GM12878 (cell line): ENCODE results near the gene LARP4. TPM values are rescaled to one million over a fixed set of nuclear protein-coding genes. Genes with fewer than 3 reads are reported as not detected.

Source experiments
- ATAC-seq: fragments of 200-7000 bp; cut with Tn5 transposase; 3 replicates; pipeline ENCODE4 v1.9.1; 2020; ENCODE audit warnings: mild to moderate bottlenecking, moderate library complexity
- BruUV-seq: library from RNA; stranded (reverse); fragments of 400-500 nt; replicated peaks from 2 replicates; lab custom pipeline; 2021; lab: Mats Ljungman, UMichigan
- CTCF ChIA-PET: fragments of 300-600 bp; sonication (Branson Sonifier 250); formaldehyde crosslinking; extraction: SDS; loops from one replicate; lab custom pipeline; 2021; ENCODE audit warnings: inconsistent platforms; lab: Yijun Ruan, JAX
- POLR2A ChIA-PET: fragments of 350-600 bp; formaldehyde crosslinking; extraction: SDS; loops from one replicate; lab custom pipeline; 2021; ENCODE audit warnings: inconsistent platforms; lab: Charles Lee
- RAD21 ChIA-PET: fragments of 300-600 bp; sonication (Branson Sonifier 250); formaldehyde crosslinking; loops from one replicate; lab custom pipeline; 2023; ENCODE audit warnings: antibody characterized with exemption; ENCODE audit not compliant: unreplicated experiment; lab: Charles Lee
- SMC1A ChIA-PET: fragments of 300-600 bp; sonication (Branson Sonifier 250); formaldehyde crosslinking; loops from one replicate; lab custom pipeline; 2023; ENCODE audit not compliant: unreplicated experiment, uncharacterized antibody; lab: Charles Lee
- DNase-seq: peaks from one replicate; pipeline ENCODE4 v3.0.0-alpha.2; 2011; ENCODE audit warnings: low read depth, low spot score
- FAIRE-seq: peaks from 3 replicates; lab custom pipeline; 2011; peaks lifted over from hg19 to GRCh38; lab: Jason Lieb, UNC
- H2AFZ ChIP-seq: 2 replicates; pipeline ENCODE4 v1.6.0; 2011; ENCODE audit warnings: low read depth, low read length, control low read depth; ENCODE audit not compliant: control insufficient read depth
- H3K27ac ChIP-seq: 2 replicates; pipeline ENCODE4 v1.5.1; 2011; ENCODE audit warnings: control low read depth; ENCODE audit not compliant: control insufficient read depth, insufficient read depth
- H3K27me3 ChIP-seq, 2 experiments: replicated peaks in 1 of 2; 2 replicates each; pipeline versions ENCODE4 v1.6.0 to v1.6.1; 2011; ENCODE audit warnings: low read length in 1 of 2; ENCODE audit not compliant: control insufficient read depth in 2 of 2, insufficient read depth in 2 of 2
- H3K36me3 ChIP-seq, 2 experiments: 2 replicates each; pipeline ENCODE4 v1.5.1; 2011; ENCODE audit warnings: low read length in 1 of 2; ENCODE audit not compliant: control insufficient read depth in 2 of 2, insufficient read depth in 2 of 2
- H3K4me1 ChIP-seq: 2 replicates; pipeline ENCODE4 v1.6.1; 2011; ENCODE audit warnings: mild to moderate bottlenecking, low read length, moderate library complexity, mixed read lengths; ENCODE audit not compliant: control insufficient read depth, insufficient read depth
- H3K4me2 ChIP-seq: 2 replicates; pipeline ENCODE4 v1.6.0; 2011; ENCODE audit warnings: control low read depth; ENCODE audit not compliant: control insufficient read depth, insufficient read depth
- H3K4me3 ChIP-seq: fragments of 200-600 bp; sonication (generic); 2 replicates; pipeline ENCODE4 v1.5.1; 2016
- H3K79me2 ChIP-seq: 2 replicates; pipeline ENCODE4 v1.6.0; 2011; ENCODE audit warnings: low read length; ENCODE audit not compliant: control insufficient read depth, insufficient read depth
- H3K9ac ChIP-seq: 2 replicates; pipeline ENCODE4 v1.8.0; 2011; ENCODE audit warnings: low read length, control low read depth, mixed read lengths; ENCODE audit not compliant: control insufficient read depth, insufficient read depth
- H3K9me3 ChIP-seq: replicated peaks from 3 replicates; pipeline ENCODE4 v1.5.1; 2011; ENCODE audit warnings: mild to moderate bottlenecking, low read length; ENCODE audit not compliant: control insufficient read depth, insufficient read depth
- H4K20me1 ChIP-seq: 2 replicates; pipeline ENCODE4 v1.6.0; 2011; ENCODE audit not compliant: control insufficient read depth, insufficient read depth
- CBX3 ChIP-seq: fragments of 200-600 bp; sonication (generic); IDR thresholded peaks from 2 replicates; pipeline ENCODE4 v1.6.1; 2016; ENCODE audit warnings: low read depth, borderline replicate concordance
- CBX5 ChIP-seq: sonication (generic); IDR thresholded peaks from 2 replicates; pipeline ENCODE4 v1.6.1; 2016; ENCODE audit warnings: low read depth, moderate library complexity, mild to moderate bottlenecking, inconsistent platforms
- IKZF1 ChIP-seq: fragments of 450-650 bp; conservative IDR thresholded peaks from 2 replicates; pipeline ENCODE4 v1.6.1; 2017; ENCODE audit warnings: antibody characterized with exemption, mild to moderate bottlenecking
- KAT2A ChIP-seq: conservative IDR thresholded peaks from 2 replicates; pipeline ENCODE4 v1.6.1; 2011; ENCODE audit warnings: low read depth, low read length; ENCODE audit not compliant: control insufficient read depth
- KLF5 ChIP-seq: fragments of 450-650 bp; IDR thresholded peaks from 2 replicates; pipeline ENCODE4 v1.6.1; 2014; ENCODE audit warnings: mild to moderate bottlenecking; ENCODE audit not compliant: partially characterized antibody
- MYC ChIP-seq: IDR thresholded peaks from 2 replicates; pipeline ENCODE4 v1.6.1; 2011; ENCODE audit warnings: mild to moderate bottlenecking, low read length, moderate library complexity, inconsistent platforms; ENCODE audit not compliant: insufficient read depth, insufficient replicate concordance, insufficient read length, severe bottlenecking
- NFIC ChIP-seq: IDR thresholded peaks from 2 replicates; pipeline ENCODE4 v1.6.1; 2012; ENCODE audit warnings: low read depth, mild to moderate bottlenecking, inconsistent platforms, low read length, moderate library complexity
- NFXL1 ChIP-seq: fragments of 450-650 bp; IDR thresholded peaks from 2 replicates; pipeline ENCODE4 v1.6.1; 2017; ENCODE audit warnings: antibody characterized with exemption, mild to moderate bottlenecking, borderline replicate concordance
- SRF ChIP-seq, 2 experiments: IDR thresholded peaks; 2 replicates each; pipeline ENCODE4 v1.6.1; 2011; ENCODE audit warnings: low read depth in 2 of 2, low read length in 2 of 2, mild to moderate bottlenecking in 1 of 2, moderate library complexity in 1 of 2
- TCF7 ChIP-seq: IDR thresholded peaks from 2 replicates; pipeline ENCODE4 v1.6.1; 2014; ENCODE audit warnings: antibody characterized with exemption, borderline replicate concordance
- ZBED1 ChIP-seq: IDR thresholded peaks from 2 replicates; pipeline ENCODE4 v1.6.1; 2016; ENCODE audit warnings: borderline replicate concordance
- WGBS: methylation state at CpG from one replicate; pipeline ENCODE4 v1.1.6; 2016; ENCODE audit warnings: low lambda C conversion rate; ENCODE audit not compliant: insufficient replicate concordance, insufficient coverage; ENCODE audit errors: missing lambda C conversion rate; 5-methylcytosine and 5-hydroxymethylcytosine counted together
- in situ Hi-C: fragments of 300-500 bp; cut with MboI; formaldehyde crosslinking; loops from 9 replicates; pipeline ENCODE4 v1.14.3; 2018; ENCODE audit warnings: mixed read lengths
- intact Hi-C: fragments of 100-400 bp; cut with micrococcal nuclease; formaldehyde crosslinking; loops from one replicate; pipeline ENCODE4 v1.14.2; 2022; ENCODE audit not compliant: unreplicated experiment
- polyA plus RNA-seq, 11 experiments: library from polyadenylated mRNA; depleted of rRNA in 4 of 11; unstranded in 6 of 11; stranded (reverse) in 5 of 11; fragments of >200 nt; fragmentation: Nextera tagmentation in 4 of 11; fragmentation: Illumina TruSeq in 1 of 11; extraction: Ambion mirVana in 4 of 11; extraction: Trizol in 1 of 11; gene quantifications; 1 replicate in 1 of 11; 2 replicates in 10 of 11; pipeline versions ENCODE4 v1.2.1 to v1.2.3, GENCODE V29; 2011 to 2016; ENCODE audit warnings: inconsistent platforms in 2 of 11, missing spikeins in 2 of 11, low read depth in 1 of 11
- total RNA-seq, 4 experiments: library from RNA; depleted of rRNA in 3 of 4; stranded (reverse); fragments of >200 nt in 3 of 4; fragmentation: Illumina TruSeq in 1 of 4; extraction: Trizol in 1 of 4; gene quantifications; 2 replicates each; pipeline versions ENCODE4 v1.2.1 to v1.2.3, GENCODE V29; 2013 to 2021
- TF ChIP-seq, protein P1 (sequence below): IDR thresholded peaks from 2 replicates; pipeline ENCODE4 v1.6.1; 2011; ENCODE audit warnings: mild to moderate bottlenecking, low read depth, low read length, moderate library complexity; ENCODE audit not compliant: insufficient replicate concordance
- TF ChIP-seq, protein P2 (sequence below): IDR thresholded peaks from 2 replicates; pipeline ENCODE4 v1.6.1; 2012; ENCODE audit warnings: low read length, inconsistent platforms
- TF ChIP-seq, protein P3 (sequence below): fragments of 450-650 bp; formaldehyde crosslinking; IDR thresholded peaks from 2 replicates; pipeline ENCODE4 v1.5.0; 2022; ENCODE audit warnings: mild to moderate bottlenecking, missing genetic modification characterization

LARP4 gene
- total and polyA plus RNA-seq, 10 of the 15 experiments (the other 5 are each of a cell fraction or from before 2014, with no cell fraction given), result 24.1 to 72.6 (median 35.6) TPM

GRCh38 chr12:50519353-50519752 lies 118.7 kb downstream of the LARP4 start:
- in situ Hi-C loops (no loop called here), intact Hi-C loops (loop anchor here (5.0 kb wide), 1 partner anchor 58 kb away; no protein-coding TSS in a partner anchor)
- no peak overlapping the region; the same call in 1 of the 2 replicates for H3K4me2 ChIP-seq
- peaks cover 54% of the 10 kb centered on the region for H3K4me1 ChIP-seq
- ATAC-seq (no peak), FAIRE-seq (no peak), DNase-seq (no peak)
- no peaks in the 10 kb centered on the region; a peak in 1 of 4 replicates for H3K36me3 ChIP-seq
- H3K9ac ChIP-seq, result no peak overlapping the region
- POLR2A ChIA-PET, result interaction anchor here (1.7 to 4.2 kb wide), 3 partner anchors 12 to 24 kb away, joined by 6 to 58 read pairs (median 6); partner anchors contain the start of gene DIP2B
- H2AFZ ChIP-seq, result no peak overlapping the region
- no peaks in the 10 kb centered on the region for H3K27me3 ChIP-seq
- no peak overlapping the region for H3K4me3 ChIP-seq
- peaks cover 86% of the 10 kb centered on the region for H3K79me2 ChIP-seq
- CTCF ChIA-PET, result interaction anchor here (0.8 to 7.5 kb wide), 5 partner anchors 12 to 295 kb away, joined by 3 to 86 read pairs (median 4); partner anchors contain the start of gene DIP2B
- RAD21 ChIA-PET, result interaction anchor here (1.0 to 5.3 kb wide), 6 partner anchors 12 to 408 kb away, joined by 3 to 96 read pairs (median 4); partner anchors contain the start of genes COX14 and DIP2B
- WGBS, result 0% methylated on average over 1 of the region's 1 CpG
- H3K27ac ChIP-seq, result peak overlapping the region; percentile 75; the same call in 1 of the 2 replicates
- BruUV-seq, result no TSS peak
- no peaks in the 10 kb centered on the region; the same call in 2 of the 3 replicates for H3K9me3 ChIP-seq
- H4K20me1 ChIP-seq, result no peaks in the 10 kb centered on the region
- SMC1A ChIA-PET, result interaction anchor here (0.7 to 5.5 kb wide), 7 partner anchors 11 to 278 kb away, joined by 3 to 85 read pairs (median 4); no protein-coding TSS in a partner anchor
- TF ChIP-seq KLF5, result no peak
- TF ChIP-seq ZBED1, result no peak
- TF ChIP-seq CBX5, result no peak
- TF ChIP-seq, protein P1, sequence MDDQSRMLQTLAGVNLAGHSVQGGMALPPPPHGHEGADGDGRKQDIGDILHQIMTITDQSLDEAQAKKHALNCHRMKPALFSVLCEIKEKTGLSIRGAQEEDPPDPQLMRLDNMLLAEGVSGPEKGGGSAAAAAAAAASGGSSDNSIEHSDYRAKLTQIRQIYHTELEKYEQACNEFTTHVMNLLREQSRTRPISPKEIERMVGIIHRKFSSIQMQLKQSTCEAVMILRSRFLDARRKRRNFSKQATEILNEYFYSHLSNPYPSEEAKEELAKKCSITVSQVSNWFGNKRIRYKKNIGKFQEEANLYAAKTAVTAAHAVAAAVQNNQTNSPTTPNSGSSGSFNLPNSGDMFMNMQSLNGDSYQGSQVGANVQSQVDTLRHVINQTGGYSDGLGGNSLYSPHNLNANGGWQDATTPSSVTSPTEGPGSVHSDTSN, result no peak
- TF ChIP-seq, protein P2, sequence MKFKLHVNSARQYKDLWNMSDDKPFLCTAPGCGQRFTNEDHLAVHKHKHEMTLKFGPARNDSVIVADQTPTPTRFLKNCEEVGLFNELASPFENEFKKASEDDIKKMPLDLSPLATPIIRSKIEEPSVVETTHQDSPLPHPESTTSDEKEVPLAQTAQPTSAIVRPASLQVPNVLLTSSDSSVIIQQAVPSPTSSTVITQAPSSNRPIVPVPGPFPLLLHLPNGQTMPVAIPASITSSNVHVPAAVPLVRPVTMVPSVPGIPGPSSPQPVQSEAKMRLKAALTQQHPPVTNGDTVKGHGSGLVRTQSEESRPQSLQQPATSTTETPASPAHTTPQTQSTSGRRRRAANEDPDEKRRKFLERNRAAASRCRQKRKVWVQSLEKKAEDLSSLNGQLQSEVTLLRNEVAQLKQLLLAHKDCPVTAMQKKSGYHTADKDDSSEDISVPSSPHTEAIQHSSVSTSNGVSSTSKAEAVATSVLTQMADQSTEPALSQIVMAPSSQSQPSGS, result no peak
- TF ChIP-seq TCF7, result no peak
- no peak for TF ChIP-seq IKZF1
- TF ChIP-seq CBX3, result no peak
- TF ChIP-seq KAT2A, result no peak
- TF ChIP-seq MYC, result no peak
- TF ChIP-seq NFXL1, result no peak
- TF ChIP-seq, protein P3, sequence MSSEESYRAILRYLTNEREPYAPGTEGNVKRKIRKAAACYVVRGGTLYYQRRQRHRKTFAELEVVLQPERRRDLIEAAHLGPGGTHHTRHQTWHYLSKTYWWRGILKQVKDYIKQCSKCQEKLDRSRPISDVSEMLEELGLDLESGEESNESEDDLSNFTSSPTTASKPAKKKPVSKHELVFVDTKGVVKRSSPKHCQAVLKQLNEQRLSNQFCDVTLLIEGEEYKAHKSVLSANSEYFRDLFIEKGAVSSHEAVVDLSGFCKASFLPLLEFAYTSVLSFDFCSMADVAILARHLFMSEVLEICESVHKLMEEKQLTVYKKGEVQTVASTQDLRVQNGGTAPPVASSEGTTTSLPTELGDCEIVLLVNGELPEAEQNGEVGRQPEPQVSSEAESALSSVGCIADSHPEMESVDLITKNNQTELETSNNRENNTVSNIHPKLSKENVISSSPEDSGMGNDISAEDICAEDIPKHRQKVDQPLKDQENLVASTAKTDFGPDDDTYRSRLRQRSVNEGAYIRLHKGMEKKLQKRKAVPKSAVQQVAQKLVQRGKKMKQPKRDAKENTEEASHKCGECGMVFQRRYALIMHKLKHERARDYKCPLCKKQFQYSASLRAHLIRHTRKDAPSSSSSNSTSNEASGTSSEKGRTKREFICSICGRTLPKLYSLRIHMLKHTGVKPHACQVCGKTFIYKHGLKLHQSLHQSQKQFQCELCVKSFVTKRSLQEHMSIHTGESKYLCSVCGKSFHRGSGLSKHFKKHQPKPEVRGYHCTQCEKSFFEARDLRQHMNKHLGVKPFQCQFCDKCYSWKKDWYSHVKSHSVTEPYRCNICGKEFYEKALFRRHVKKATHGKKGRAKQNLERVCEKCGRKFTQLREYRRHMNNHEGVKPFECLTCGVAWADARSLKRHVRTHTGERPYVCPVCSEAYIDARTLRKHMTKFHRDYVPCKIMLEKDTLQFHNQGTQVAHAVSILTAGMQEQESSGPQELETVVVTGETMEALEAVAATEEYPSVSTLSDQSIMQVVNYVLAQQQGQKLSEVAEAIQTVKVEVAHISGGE (CRISPR knock-in tag), result no peak
- no peak for TF ChIP-seq SRF (IDR thresholded peaks at IDR 0.05; ENCODE audit: low read depth in 2 of 2, low read length in 2 of 2)
- no peak for TF ChIP-seq NFIC
